Omental fat pad (tissue), 4 donors: ENCODE results near the gene ASAP2. TPM values are rescaled to one million over a fixed set of nuclear protein-coding genes. Genes with fewer than 3 reads are reported as not detected.
A peak's percentile ranks its signal among the peaks of the same experiment; 100 is the strongest.

Experiments
- ATAC-seq: fragments of 150-250 bp; one replicate; pipeline ENCODE4 v1.9.1; 2016; ENCODE audit warnings: mild to moderate bottlenecking, moderate library complexity; ENCODE audit not compliant: low FRiP score
- DNase-seq: peaks from one replicate; pipeline ENCODE4 v3.0.0-alpha.2; 2019; ENCODE audit warnings: low spot score
- total RNA-seq, 4 donors: library from RNA; depleted of rRNA; stranded (reverse); fragments of >200 nt; gene quantifications; one replicate each; pipeline ENCODE4 v1.1.0, GENCODE V29; 2016
- TF ChIP-seq, protein P1 (sequence below), 3 donors: fragments of 450-650 bp; IDR thresholded peaks; one replicate each; pipeline ENCODE4 v1.5.1; 2016 to 2017; ENCODE audit warnings: antibody characterized with exemption in 3 of 3, mild to moderate bottlenecking in 3 of 3, moderate library complexity in 2 of 3

ASAP2 gene
- total RNA-seq, 4 donors from 2014 or later, result 16.8 to 57.4 (median 22.8) TPM

DNA sequence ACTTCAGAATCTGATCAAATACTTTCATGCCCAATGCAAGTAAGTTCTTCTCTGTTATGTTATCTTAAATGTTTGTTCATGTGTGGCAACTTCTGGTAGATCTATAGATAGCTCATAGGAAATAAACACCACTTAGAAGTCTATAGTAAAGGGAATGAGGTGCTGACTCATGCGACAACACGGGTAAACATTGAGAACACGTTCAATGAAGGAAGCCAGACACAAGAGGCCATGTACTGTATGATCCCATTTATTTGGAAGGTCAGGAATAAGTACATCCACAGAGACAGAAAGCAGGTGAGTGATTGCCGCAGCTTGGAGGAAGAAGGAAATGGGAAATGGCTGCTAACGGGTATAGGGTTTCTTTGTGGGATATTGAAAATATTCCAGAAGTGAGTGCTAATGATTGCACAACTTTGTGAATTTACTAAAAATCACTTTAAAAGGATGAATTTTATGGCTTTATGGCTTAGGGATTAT, 121.3 kb downstream of the ASAP2 start:
- no peak for DNase-seq
- TF ChIP-seq, protein P1, sequence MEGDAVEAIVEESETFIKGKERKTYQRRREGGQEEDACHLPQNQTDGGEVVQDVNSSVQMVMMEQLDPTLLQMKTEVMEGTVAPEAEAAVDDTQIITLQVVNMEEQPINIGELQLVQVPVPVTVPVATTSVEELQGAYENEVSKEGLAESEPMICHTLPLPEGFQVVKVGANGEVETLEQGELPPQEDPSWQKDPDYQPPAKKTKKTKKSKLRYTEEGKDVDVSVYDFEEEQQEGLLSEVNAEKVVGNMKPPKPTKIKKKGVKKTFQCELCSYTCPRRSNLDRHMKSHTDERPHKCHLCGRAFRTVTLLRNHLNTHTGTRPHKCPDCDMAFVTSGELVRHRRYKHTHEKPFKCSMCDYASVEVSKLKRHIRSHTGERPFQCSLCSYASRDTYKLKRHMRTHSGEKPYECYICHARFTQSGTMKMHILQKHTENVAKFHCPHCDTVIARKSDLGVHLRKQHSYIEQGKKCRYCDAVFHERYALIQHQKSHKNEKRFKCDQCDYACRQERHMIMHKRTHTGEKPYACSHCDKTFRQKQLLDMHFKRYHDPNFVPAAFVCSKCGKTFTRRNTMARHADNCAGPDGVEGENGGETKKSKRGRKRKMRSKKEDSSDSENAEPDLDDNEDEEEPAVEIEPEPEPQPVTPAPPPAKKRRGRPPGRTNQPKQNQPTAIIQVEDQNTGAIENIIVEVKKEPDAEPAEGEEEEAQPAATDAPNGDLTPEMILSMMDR (IDR thresholded peaks at IDR 0.05), result no peak
- no peak for ATAC-seq

GRCh38 chr2:9328931-9329330, 122.3 kb downstream of the ASAP2 start:
- TF ChIP-seq, protein P1 (IDR thresholded peaks at IDR 0.05), result no peak
- peak; percentile 26 for ATAC-seq

GRCh38 chr2:9329497-9329896, 122.9 kb downstream of the ASAP2 start:
- TF ChIP-seq, protein P1 (IDR thresholded peaks at IDR 0.05), result no peak
- DNase-seq (no peak), ATAC-seq (no peak)

More at GRCh38 chr2:9328931-9329330, 122.3 kb downstream of the ASAP2 start:
- DNase-seq, result no peak

DNA sequence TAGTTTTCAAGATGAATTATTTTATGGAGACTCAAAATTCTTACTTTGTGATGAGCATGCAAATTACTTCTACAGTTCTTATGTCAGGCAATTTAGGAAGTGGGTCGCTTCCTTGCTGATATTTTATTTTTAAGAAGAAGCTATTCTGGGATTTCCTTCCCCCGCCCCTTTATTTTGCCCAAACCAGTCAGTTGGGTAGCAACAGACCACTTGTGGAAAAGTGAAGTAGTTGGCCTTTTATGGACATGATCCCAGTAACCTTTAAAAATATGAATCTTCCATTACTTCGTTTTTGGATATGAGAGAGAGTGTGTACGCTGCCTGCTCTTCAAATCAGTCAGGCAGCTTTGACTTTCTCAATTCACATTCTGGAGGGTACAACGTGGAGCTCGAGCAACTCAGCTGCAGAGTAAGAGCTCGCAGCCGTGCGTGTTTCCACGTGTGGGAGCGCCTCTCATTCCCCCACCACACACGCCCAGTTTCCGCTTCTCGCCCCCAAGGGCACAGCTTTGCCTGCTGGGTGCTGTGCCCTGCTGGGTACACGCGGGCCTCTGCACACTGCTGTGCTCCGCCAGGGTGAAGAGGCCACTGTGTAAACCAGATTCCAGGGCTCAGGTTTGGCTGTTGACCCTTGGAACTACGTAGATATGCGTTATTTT, 124.1 kb downstream of the ASAP2 start:
- TF ChIP-seq, protein P1 (IDR thresholded peaks at IDR 0.05), result no peak
- ATAC-seq (no peak), DNase-seq (no peak)

GRCh38 chr2:9331704-9332103, 125.1 kb downstream of the ASAP2 start:
- DNase-seq, result no peak
- TF ChIP-seq, protein P1 (IDR thresholded peaks at IDR 0.05), result no peak
- no peak for ATAC-seq

DNA sequence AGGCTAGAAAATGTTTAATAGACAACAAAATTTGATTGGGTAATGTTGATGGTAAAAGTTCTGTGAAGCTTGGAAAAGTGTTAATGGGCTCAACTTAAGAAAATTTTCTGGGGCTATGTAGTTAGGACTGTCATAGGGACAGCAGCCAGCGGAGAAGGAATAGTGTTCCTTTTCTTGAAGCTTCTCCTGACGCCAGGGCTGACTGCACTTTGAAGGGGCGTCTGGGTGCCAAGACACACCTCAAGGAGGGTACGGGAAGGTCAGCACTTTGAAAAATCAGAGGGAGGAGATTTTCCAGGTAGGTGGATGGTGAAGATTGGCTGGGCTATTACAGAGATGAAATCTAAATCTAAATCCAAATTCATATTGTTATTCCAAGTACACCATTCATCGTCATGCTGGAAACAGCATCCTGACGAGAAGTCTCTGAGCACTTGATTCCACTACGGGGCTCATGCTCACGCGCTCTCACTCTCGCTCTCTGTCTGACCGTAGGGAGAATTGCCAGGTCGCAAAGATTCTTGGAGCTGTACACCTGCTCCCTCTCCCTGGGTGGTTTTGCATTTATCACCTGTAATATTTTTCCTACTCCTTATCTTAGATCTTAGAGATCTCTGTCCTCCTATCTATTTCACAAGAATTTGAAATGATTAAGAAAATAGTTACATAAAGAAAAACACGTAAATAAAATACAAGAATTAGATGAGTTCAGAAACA, 125.7 kb downstream of the ASAP2 start:
- TF ChIP-seq, protein P1 (IDR thresholded peaks at IDR 0.05), result no peak
- ATAC-seq, result no peak
- no peak for DNase-seq
